H1 (cell line): ENCODE measurements around the gene GATC. TPM values are rescaled to one million over a fixed set of nuclear protein-coding genes. Genes with fewer than 3 reads are reported as not detected.

Source experiments
- KDM5A ChIP-seq: fragments of 200-600 bp; IDR thresholded peaks from 2 replicates; pipeline ENCODE4 v1.7.1; 2012; ENCODE audit warnings: mild to moderate bottlenecking, low read length, inconsistent platforms, mixed read lengths
- polyA plus RNA-seq, 7 experiments: library from polyadenylated mRNA; depleted of rRNA in 3 of 7; stranded (reverse) in 5 of 7; unstranded in 2 of 7; fragments of >200 nt in 5 of 7; fragments of 200-250 nt in 2 of 7; gene quantifications; 1 replicate in 5 of 7; 2 replicates in 1 of 7; 4 replicates in 1 of 7; pipeline versions ENCODE4 v1.2.1 to v1.2.3, GENCODE V29; 2011 to 2013; ENCODE audit warnings: missing spikeins in 2 of 7, mixed read lengths in 2 of 7
- total RNA-seq: library from RNA; stranded (reverse); fragmentation: NEBNext Ultra II Directional; extraction: Animal tissue kit (Norgen Biotek cat#: 25700); gene quantifications from 2 replicates; pipeline ENCODE4 v1.2.1, GENCODE V29; 2021
- TF ChIP-seq, protein P1 (sequence below): IDR thresholded peaks from 2 replicates; pipeline ENCODE4 v1.6.1; 2012; ENCODE audit warnings: low read length, inconsistent platforms
- TF ChIP-seq, protein P2 (sequence below): IDR thresholded peaks from 2 replicates; pipeline ENCODE4 v1.6.1; 2012; ENCODE audit warnings: inconsistent platforms

GATC gene
- total and polyA plus RNA-seq, 2 of the 8 experiments (the other 6 are each of a cell fraction or from before 2014, with no cell fraction given) = 13.2 to 30.4 TPM

GRCh38 chr12:120445911-120446843 is at the start of gene GATC, which contains the start of gene TRIAP1 (continued):
- TF ChIP-seq, protein P1, sequence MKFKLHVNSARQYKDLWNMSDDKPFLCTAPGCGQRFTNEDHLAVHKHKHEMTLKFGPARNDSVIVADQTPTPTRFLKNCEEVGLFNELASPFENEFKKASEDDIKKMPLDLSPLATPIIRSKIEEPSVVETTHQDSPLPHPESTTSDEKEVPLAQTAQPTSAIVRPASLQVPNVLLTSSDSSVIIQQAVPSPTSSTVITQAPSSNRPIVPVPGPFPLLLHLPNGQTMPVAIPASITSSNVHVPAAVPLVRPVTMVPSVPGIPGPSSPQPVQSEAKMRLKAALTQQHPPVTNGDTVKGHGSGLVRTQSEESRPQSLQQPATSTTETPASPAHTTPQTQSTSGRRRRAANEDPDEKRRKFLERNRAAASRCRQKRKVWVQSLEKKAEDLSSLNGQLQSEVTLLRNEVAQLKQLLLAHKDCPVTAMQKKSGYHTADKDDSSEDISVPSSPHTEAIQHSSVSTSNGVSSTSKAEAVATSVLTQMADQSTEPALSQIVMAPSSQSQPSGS = peak; percentile 59; the same call in 1 of the 2 replicates
- TF ChIP-seq, protein P2, sequence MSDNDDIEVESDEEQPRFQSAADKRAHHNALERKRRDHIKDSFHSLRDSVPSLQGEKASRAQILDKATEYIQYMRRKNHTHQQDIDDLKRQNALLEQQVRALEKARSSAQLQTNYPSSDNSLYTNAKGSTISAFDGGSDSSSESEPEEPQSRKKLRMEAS = peak; percentile 90
- peak; percentile 99 for TF ChIP-seq KDM5A
